ENCODE data around the gene SKI.

SKI gene

GRCh38 chr1:2352341-2352896, 124.3 kb downstream of the SKI start:
- Histone ChIP-seq H3K9me3 (ENCODE audit: control insufficient read depth, low read length) (no peaks in the 10 kb centered on the region), H3K36me3 (ENCODE audit: control insufficient read depth, insufficient read depth, low read length) (no peaks in the 10 kb centered on the region), H3K27me3 (replicated peaks; ENCODE audit: control insufficient read depth, insufficient read depth, low read length, poor library complexity, severe bottlenecking) (no peaks in the 10 kb centered on the region), H3K27ac (ENCODE audit: insufficient read depth, low read length, poor library complexity, severe bottlenecking) (no peak overlapping the region), H3K4me1 (ENCODE audit: control insufficient read depth, insufficient read depth, low read length, poor library complexity, severe bottlenecking) (no peaks in the 10 kb centered on the region), H3K4me3 (ENCODE audit: insufficient read depth, low read depth, low read length, poor library complexity, severe bottlenecking) (no peak overlapping the region)
- no peak for DNase-seq

- Histone ChIP-seq H3K36me3 (ENCODE audit: control insufficient read depth, insufficient read depth, low read length) (no peaks in the 10 kb centered on the region), H3K27ac (ENCODE audit: insufficient read depth, low read length, poor library complexity, severe bottlenecking) (no peak overlapping the region), H3K4me3 (ENCODE audit: insufficient read depth, low read depth, low read length, poor library complexity, severe bottlenecking) (no peak overlapping the region), H3K27me3 (replicated peaks; ENCODE audit: control insufficient read depth, insufficient read depth, low read length, poor library complexity, severe bottlenecking) (no peaks in the 10 kb centered on the region), H3K4me1 (ENCODE audit: control insufficient read depth, insufficient read depth, low read length, poor library complexity, severe bottlenecking) (no peaks in the 10 kb centered on the region), H3K9me3 (ENCODE audit: control insufficient read depth, low read length) (no peaks in the 10 kb centered on the region)
- no peak for DNase-seq
Measured at GRCh38 chr1:2352897-2353550, 124.9 kb downstream of the SKI start.

GRCh38 chr1:2353551-2354438, 125.7 kb downstream of the SKI start:
- H3K4me1 ChIP-seq (ENCODE audit: control insufficient read depth, insufficient read depth, low read length, poor library complexity, severe bottlenecking) = no peaks in the 10 kb centered on the region
- H3K9me3 ChIP-seq (ENCODE audit: control insufficient read depth, low read length) = no peaks in the 10 kb centered on the region
- no peak overlapping the region for H3K4me3 ChIP-seq (ENCODE audit: insufficient read depth, low read depth, low read length, poor library complexity, severe bottlenecking)
- no peak for DNase-seq
- no peaks in the 10 kb centered on the region for H3K36me3 ChIP-seq (ENCODE audit: control insufficient read depth, insufficient read depth, low read length)
- H3K27ac ChIP-seq (ENCODE audit: insufficient read depth, low read length, poor library complexity, severe bottlenecking) = no peak overlapping the region
- H3K27me3 ChIP-seq (replicated peaks; ENCODE audit: control insufficient read depth, insufficient read depth, low read length, poor library complexity, severe bottlenecking) = no peaks in the 10 kb centered on the region

- Histone ChIP-seq H3K27ac (ENCODE audit: insufficient read depth, low read length, poor library complexity, severe bottlenecking) (no peak overlapping the region), H3K27me3 (replicated peaks; ENCODE audit: control insufficient read depth, insufficient read depth, low read length, poor library complexity, severe bottlenecking) (no peaks in the 10 kb centered on the region), H3K4me1 (ENCODE audit: control insufficient read depth, insufficient read depth, low read length, poor library complexity, severe bottlenecking) (no peaks in the 10 kb centered on the region), H3K4me3 (ENCODE audit: insufficient read depth, low read depth, low read length, poor library complexity, severe bottlenecking) (no peak overlapping the region), H3K36me3 (ENCODE audit: control insufficient read depth, insufficient read depth, low read length) (no peaks in the 10 kb centered on the region), H3K9me3 (ENCODE audit: control insufficient read depth, low read length) (no peaks in the 10 kb centered on the region)
- no peak for DNase-seq
Measured at GRCh38 chr1:2354511-2355372, 126.6 kb downstream of the SKI start.

GRCh38 chr1:2355373-2356261, 127.5 kb downstream of the SKI start:
- no peak overlapping the region for H3K4me3 ChIP-seq (ENCODE audit: insufficient read depth, low read depth, low read length, poor library complexity, severe bottlenecking)
- H3K9me3 ChIP-seq (ENCODE audit: control insufficient read depth, low read length) = no peaks in the 10 kb centered on the region
- no peaks in the 10 kb centered on the region for H3K27me3 ChIP-seq (replicated peaks; ENCODE audit: control insufficient read depth, insufficient read depth, low read length, poor library complexity, severe bottlenecking)
- no peaks in the 10 kb centered on the region for H3K4me1 ChIP-seq (ENCODE audit: control insufficient read depth, insufficient read depth, low read length, poor library complexity, severe bottlenecking)
- no peak for DNase-seq
- no peak overlapping the region for H3K27ac ChIP-seq (ENCODE audit: insufficient read depth, low read length, poor library complexity, severe bottlenecking)
- no peaks in the 10 kb centered on the region for H3K36me3 ChIP-seq (ENCODE audit: control insufficient read depth, insufficient read depth, low read length)

- H3K4me1 ChIP-seq (ENCODE audit: control insufficient read depth, insufficient read depth, low read length, poor library complexity, severe bottlenecking) = no peaks in the 10 kb centered on the region
- no peak for DNase-seq
- no peaks in the 10 kb centered on the region for H3K27me3 ChIP-seq (replicated peaks; ENCODE audit: control insufficient read depth, insufficient read depth, low read length, poor library complexity, severe bottlenecking)
- no peak overlapping the region for H3K27ac ChIP-seq (ENCODE audit: insufficient read depth, low read length, poor library complexity, severe bottlenecking)
- no peaks in the 10 kb centered on the region for H3K36me3 ChIP-seq (ENCODE audit: control insufficient read depth, insufficient read depth, low read length)
- no peaks in the 10 kb centered on the region for H3K9me3 ChIP-seq (ENCODE audit: control insufficient read depth, low read length)
- H3K4me3 ChIP-seq (ENCODE audit: insufficient read depth, low read depth, low read length, poor library complexity, severe bottlenecking) = no peak overlapping the region
Measured at GRCh38 chr1:2356401-2356800, 128.3 kb downstream of the SKI start.

- no peaks in the 10 kb centered on the region for H3K27me3 ChIP-seq (replicated peaks; ENCODE audit: control insufficient read depth, insufficient read depth, low read length, poor library complexity, severe bottlenecking)
- H3K27ac ChIP-seq (ENCODE audit: insufficient read depth, low read length, poor library complexity, severe bottlenecking) = no peak overlapping the region
- DNase-seq = no peak
- H3K36me3 ChIP-seq (ENCODE audit: control insufficient read depth, insufficient read depth, low read length) = no peaks in the 10 kb centered on the region
- H3K4me1 ChIP-seq (ENCODE audit: control insufficient read depth, insufficient read depth, low read length, poor library complexity, severe bottlenecking) = no peaks in the 10 kb centered on the region
- H3K9me3 ChIP-seq (ENCODE audit: control insufficient read depth, low read length) = no peaks in the 10 kb centered on the region
- no peak overlapping the region for H3K4me3 ChIP-seq (ENCODE audit: insufficient read depth, low read depth, low read length, poor library complexity, severe bottlenecking)
Measured at GRCh38 chr1:2356911-2357845, 129.1 kb downstream of the SKI start.

GRCh38 chr1:2358072-2358471, 130.0 kb downstream of the SKI start:
- Histone ChIP-seq H3K4me3 (ENCODE audit: insufficient read depth, low read depth, low read length, poor library complexity, severe bottlenecking) (no peak overlapping the region), H3K9me3 (ENCODE audit: control insufficient read depth, low read length) (no peaks in the 10 kb centered on the region), H3K36me3 (ENCODE audit: control insufficient read depth, insufficient read depth, low read length) (no peaks in the 10 kb centered on the region), H3K27me3 (replicated peaks; ENCODE audit: control insufficient read depth, insufficient read depth, low read length, poor library complexity, severe bottlenecking) (no peaks in the 10 kb centered on the region), H3K4me1 (ENCODE audit: control insufficient read depth, insufficient read depth, low read length, poor library complexity, severe bottlenecking) (no peaks in the 10 kb centered on the region), H3K27ac (ENCODE audit: insufficient read depth, low read length, poor library complexity, severe bottlenecking) (no peak overlapping the region)
- DNase-seq = no peak
